Measurements from ENCODE around the gene KIF26B. TPM values are rescaled to one million over a fixed set of nuclear protein-coding genes. Genes with fewer than 3 reads are reported as not detected.

KIF26B gene
- polyA plus RNA-seq, 2 of the 4 experiments (the other 2 are of a cell fraction): 0.01 to 0.04 TPM

DNA sequence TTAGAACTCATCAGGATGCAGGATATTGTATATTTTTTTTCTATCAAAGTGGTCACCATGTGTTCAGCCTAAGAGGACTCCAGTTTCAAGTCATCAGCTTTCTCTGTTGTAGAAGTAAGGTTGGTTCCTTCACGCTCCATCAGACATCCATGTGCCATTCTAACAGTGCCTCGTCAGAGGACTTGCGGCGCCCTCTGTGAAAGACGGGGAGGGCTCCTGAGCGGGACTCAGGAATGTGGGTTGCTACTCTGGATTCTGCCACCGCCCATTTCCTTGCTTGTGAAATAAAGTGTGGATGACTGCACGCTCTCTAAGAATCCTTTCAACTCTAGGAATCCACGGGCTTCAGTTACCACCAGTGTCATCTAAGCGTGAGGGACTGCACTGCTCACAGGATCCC, 593.5 kb downstream of the KIF26B start:
- TF ChIP-seq, protein P1, sequence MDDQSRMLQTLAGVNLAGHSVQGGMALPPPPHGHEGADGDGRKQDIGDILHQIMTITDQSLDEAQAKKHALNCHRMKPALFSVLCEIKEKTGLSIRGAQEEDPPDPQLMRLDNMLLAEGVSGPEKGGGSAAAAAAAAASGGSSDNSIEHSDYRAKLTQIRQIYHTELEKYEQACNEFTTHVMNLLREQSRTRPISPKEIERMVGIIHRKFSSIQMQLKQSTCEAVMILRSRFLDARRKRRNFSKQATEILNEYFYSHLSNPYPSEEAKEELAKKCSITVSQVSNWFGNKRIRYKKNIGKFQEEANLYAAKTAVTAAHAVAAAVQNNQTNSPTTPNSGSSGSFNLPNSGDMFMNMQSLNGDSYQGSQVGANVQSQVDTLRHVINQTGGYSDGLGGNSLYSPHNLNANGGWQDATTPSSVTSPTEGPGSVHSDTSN (IDR thresholded peaks at IDR 0.05): no peak
- no peak for TF ChIP-seq GATA3 (IDR thresholded peaks at IDR 0.05; ENCODE audit: borderline replicate concordance)
- TF ChIP-seq, protein P2, sequence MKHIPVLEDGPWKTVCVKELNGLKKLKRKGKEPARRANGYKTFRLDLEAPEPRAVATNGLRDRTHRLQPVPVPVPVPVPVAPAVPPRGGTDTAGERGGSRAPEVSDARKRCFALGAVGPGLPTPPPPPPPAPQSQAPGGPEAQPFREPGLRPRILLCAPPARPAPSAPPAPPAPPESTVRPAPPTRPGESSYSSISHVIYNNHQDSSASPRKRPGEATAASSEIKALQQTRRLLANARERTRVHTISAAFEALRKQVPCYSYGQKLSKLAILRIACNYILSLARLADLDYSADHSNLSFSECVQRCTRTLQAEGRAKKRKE (CRISPR knock-in tag; IDR thresholded peaks at IDR 0.05; ENCODE audit: low read depth): no peak
- TF ChIP-seq POLR2AphosphoS2 (conservative IDR thresholded peaks at IDR 0.05; ENCODE audit: low read length): no peak
- TF ChIP-seq MAZ (IDR thresholded peaks at IDR 0.05; ENCODE audit: borderline replicate concordance, low read depth, low read length): no peak
- no peak for TF ChIP-seq FOSL2 (IDR thresholded peaks at IDR 0.05)
- TF ChIP-seq FOSL2 (CRISPR knock-in tag; IDR thresholded peaks at IDR 0.05): no peak
- no peak for TF ChIP-seq RAD21 (conservative IDR thresholded peaks at IDR 0.05 in 1 of 2, IDR thresholded peaks at IDR 0.05 in 1 of 2)
- TF ChIP-seq JUN (IDR thresholded peaks at IDR 0.05): no peak
- TF ChIP-seq RCOR1 (IDR thresholded peaks at IDR 0.05; ENCODE audit: low read depth, low read length): no peak
- TF ChIP-seq CHD4 (IDR thresholded peaks at IDR 0.05; ENCODE audit: borderline replicate concordance): no peak
- TF ChIP-seq FOXS1 (CRISPR knock-in tag; IDR thresholded peaks at IDR 0.05): no peak
- no peak for TF ChIP-seq EHMT2 (IDR thresholded peaks at IDR 0.05; ENCODE audit: low read depth)
- TF ChIP-seq HEYL (CRISPR knock-in tag; IDR thresholded peaks at IDR 0.05): no peak
- TF ChIP-seq EHF (CRISPR knock-in tag; IDR thresholded peaks at IDR 0.05): no peak
- TF ChIP-seq FOSB (CRISPR knock-in tag; IDR thresholded peaks at IDR 0.05): no peak
- no peak for TF ChIP-seq RARB (CRISPR knock-in tag; IDR thresholded peaks at IDR 0.05)
- TF ChIP-seq, protein P3, sequence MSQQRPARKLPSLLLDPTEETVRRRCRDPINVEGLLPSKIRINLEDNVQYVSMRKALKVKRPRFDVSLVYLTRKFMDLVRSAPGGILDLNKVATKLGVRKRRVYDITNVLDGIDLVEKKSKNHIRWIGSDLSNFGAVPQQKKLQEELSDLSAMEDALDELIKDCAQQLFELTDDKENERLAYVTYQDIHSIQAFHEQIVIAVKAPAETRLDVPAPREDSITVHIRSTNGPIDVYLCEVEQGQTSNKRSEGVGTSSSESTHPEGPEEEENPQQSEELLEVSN (IDR thresholded peaks at IDR 0.05; ENCODE audit: borderline replicate concordance, low read depth): no peak
- TF ChIP-seq HOXA7 (CRISPR knock-in tag; IDR thresholded peaks at IDR 0.05): no peak
- TF ChIP-seq ZC3H11A (IDR thresholded peaks at IDR 0.05): no peak
- FAIRE-seq: no peak
- no peak overlapping the region for H3K4me2 ChIP-seq
- DNase-seq (ENCODE audit: low read depth in 1 of 2, low spot score in 1 of 2): no peak
- ATAC-seq: no peak
- H3K4me1 ChIP-seq: no peaks in the 10 kb centered on the region
- H3K4me3 ChIP-seq: no peak overlapping the region
- WGBS (ENCODE audit: missing lambda C conversion rate): 89% methylated on average over 10 of the region's 10 CpGs
- no peaks in the 10 kb centered on the region for H3K9me3 ChIP-seq
- no peak overlapping the region for H3K27ac ChIP-seq
- CTCF ChIA-PET: no interaction called here
- POLR2A ChIA-PET: no interaction called here

DNA sequence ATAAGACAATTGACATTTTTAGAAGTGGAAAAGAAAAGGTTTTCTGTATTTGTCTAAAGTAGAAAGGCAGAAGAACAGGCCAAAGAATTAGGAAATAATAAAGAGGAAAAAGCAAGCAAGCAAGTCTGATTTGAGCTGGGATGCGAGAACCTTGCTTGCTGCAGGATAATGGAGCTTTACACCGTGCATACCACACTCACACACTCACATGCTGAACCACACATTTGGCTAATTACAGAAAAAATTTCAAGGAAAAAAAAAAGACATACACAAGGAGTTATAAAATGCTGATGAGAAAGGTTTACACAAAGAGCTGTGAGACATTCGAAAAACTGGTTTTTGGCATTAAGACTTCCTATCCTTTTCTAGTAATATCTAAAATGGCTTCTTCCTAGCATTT, 593.9 kb downstream of the KIF26B start:
- Histone ChIP-seq H3K4me2 (no peak overlapping the region), H3K9me3 (no peaks in the 10 kb centered on the region), H3K4me3 (no peak overlapping the region), H3K27ac (no peak overlapping the region), H3K4me1 (no peaks in the 10 kb centered on the region)
- ATAC-seq (no peak), DNase-seq (ENCODE audit: low read depth in 1 of 2, low spot score in 1 of 2) (no peak), FAIRE-seq (no peak)
- ChIA-PET CTCF (no interaction called here), POLR2A (no interaction called here)
- 84% methylated on average over 3 of the region's 3 CpGs for WGBS (ENCODE audit: missing lambda C conversion rate)
- TF ChIP-seq MAZ (IDR thresholded peaks at IDR 0.05; ENCODE audit: borderline replicate concordance, low read depth, low read length) (no peak), EHMT2 (IDR thresholded peaks at IDR 0.05; ENCODE audit: low read depth) (no peak), NFE2L2 (conservative IDR thresholded peaks at IDR 0.05; ENCODE audit: low read length) (no peak), HOXA7 (CRISPR knock-in tag; IDR thresholded peaks at IDR 0.05) (no peak), FOXS1 (CRISPR knock-in tag; IDR thresholded peaks at IDR 0.05) (no peak), ZC3H11A (IDR thresholded peaks at IDR 0.05) (no peak), EHF (CRISPR knock-in tag; IDR thresholded peaks at IDR 0.05) (no peak), NR3C1 (IDR thresholded peaks at IDR 0.05) (no peak), TP53 (CRISPR knock-in tag; IDR thresholded peaks at IDR 0.05) (no peak)
- TF ChIP-seq, protein P4, sequence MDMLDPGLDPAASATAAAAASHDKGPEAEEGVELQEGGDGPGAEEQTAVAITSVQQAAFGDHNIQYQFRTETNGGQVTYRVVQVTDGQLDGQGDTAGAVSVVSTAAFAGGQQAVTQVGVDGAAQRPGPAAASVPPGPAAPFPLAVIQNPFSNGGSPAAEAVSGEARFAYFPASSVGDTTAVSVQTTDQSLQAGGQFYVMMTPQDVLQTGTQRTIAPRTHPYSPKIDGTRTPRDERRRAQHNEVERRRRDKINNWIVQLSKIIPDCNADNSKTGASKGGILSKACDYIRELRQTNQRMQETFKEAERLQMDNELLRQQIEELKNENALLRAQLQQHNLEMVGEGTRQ (IDR thresholded peaks at IDR 0.05): no peak
- TF ChIP-seq, protein P3 (IDR thresholded peaks at IDR 0.05; ENCODE audit: borderline replicate concordance, low read depth): no peak
- TF ChIP-seq, protein P5, sequence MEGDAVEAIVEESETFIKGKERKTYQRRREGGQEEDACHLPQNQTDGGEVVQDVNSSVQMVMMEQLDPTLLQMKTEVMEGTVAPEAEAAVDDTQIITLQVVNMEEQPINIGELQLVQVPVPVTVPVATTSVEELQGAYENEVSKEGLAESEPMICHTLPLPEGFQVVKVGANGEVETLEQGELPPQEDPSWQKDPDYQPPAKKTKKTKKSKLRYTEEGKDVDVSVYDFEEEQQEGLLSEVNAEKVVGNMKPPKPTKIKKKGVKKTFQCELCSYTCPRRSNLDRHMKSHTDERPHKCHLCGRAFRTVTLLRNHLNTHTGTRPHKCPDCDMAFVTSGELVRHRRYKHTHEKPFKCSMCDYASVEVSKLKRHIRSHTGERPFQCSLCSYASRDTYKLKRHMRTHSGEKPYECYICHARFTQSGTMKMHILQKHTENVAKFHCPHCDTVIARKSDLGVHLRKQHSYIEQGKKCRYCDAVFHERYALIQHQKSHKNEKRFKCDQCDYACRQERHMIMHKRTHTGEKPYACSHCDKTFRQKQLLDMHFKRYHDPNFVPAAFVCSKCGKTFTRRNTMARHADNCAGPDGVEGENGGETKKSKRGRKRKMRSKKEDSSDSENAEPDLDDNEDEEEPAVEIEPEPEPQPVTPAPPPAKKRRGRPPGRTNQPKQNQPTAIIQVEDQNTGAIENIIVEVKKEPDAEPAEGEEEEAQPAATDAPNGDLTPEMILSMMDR (IDR thresholded peaks at IDR 0.05): no peak

Data from A549 (cell line).